Choroid plexus epithelial cell (primary cell): Measurements from ENCODE around the gene FTCDNL1.

ENCODE experiments used
- DNase-seq: peaks from one replicate; pipeline ENCODE4 v3.0.0-alpha.2; 2010; ENCODE audit warnings: low read depth
- H3K4me3 ChIP-seq: 2 replicates; pipeline ENCODE4 v1.5.1; 2011; ENCODE audit warnings: low read depth, mild to moderate bottlenecking, control low read depth, low read length, moderate library complexity
- CTCF ChIP-seq: conservative IDR thresholded peaks from 2 replicates; pipeline ENCODE4 v1.5.1; 2011; ENCODE audit warnings: low read depth, mild to moderate bottlenecking, control low read depth, inconsistent platforms, low read length, moderate library complexity

Gene FTCDNL1

DNA sequence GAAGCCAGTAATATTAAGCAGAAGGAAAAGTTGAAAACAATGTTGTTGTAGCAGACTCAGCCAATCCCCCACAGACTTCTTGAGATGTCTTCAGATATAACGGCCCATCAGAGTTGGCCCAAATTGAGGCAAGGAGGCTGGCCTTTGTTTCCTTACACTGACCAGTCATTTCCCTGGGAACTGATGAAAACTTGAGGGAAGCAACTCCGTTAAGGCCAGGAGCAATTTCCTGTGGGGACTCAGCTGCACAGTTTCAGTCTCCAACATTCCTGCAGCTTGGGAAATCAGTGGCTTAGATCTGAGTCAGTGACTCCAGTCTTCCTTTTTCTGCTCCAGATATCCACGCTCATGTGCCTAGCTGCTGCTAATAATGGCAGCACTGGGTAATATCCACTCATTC, 75.7 kb downstream of the FTCDNL1 start:
- no peak overlapping the region for H3K4me3 ChIP-seq
- no peak for DNase-seq
- TF ChIP-seq CTCF: no peak

- H3K4me3 ChIP-seq: no peak overlapping the region
- TF ChIP-seq CTCF: no peak
- DNase-seq: no peak
Measured at GRCh38 chr2:199772035-199772976, 78.7 kb downstream of the FTCDNL1 start.

- DNase-seq: no peak
- H3K4me3 ChIP-seq: no peak overlapping the region
- TF ChIP-seq CTCF: no peak
Measured at GRCh38 chr2:199770716-199771115, 80.3 kb downstream of the FTCDNL1 start.

DNA sequence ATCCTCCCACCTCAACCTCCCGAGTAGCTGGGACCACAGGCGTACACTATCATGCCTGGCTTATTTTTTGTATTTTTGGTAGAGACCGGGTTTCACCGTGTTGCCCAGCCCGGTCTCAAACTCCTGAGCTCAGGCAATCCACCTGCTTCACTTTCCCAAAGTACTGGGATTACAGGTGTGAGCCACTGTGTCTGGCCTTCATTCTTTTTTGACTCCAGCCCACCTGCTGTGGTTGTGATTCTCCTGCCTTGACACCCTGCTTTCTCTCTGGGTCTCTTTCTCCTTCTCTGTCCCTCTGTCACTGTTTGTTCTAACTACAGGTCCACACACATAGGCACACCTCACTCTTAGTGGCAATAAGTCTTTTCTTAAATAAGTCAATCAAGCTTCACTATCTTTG, 85.3 kb downstream of the FTCDNL1 start:
- DNase-seq: no peak
- TF ChIP-seq CTCF: no peak
- no peak overlapping the region for H3K4me3 ChIP-seq

GRCh38 chr2:199764273-199764800, 86.7 kb downstream of the FTCDNL1 start:
- TF ChIP-seq CTCF: no peak
- DNase-seq: no peak
- H3K4me3 ChIP-seq: no peak overlapping the region

GRCh38 chr2:199762963-199763362, 88.0 kb downstream of the FTCDNL1 start:
- no peak for DNase-seq
- H3K4me3 ChIP-seq: no peak overlapping the region
- no peak for TF ChIP-seq CTCF
